Nephron (organoid): ENCODE measurements around the gene PEA15.

ENCODE experiments used
- H3K27ac Mint-ChIP-seq, 3 experiments: 2 replicates each; pipeline ENCODE4 v1.8.0; 2020; ENCODE audit warnings: mixed read lengths in 3 of 3, mild to moderate bottlenecking in 2 of 3, moderate library complexity in 1 of 3
- H3K27me3 Mint-ChIP-seq: 2 replicates; pipeline ENCODE4 v1.8.0; 2021; ENCODE audit warnings: low read depth, mild to moderate bottlenecking, moderate library complexity, mixed read lengths
- H3K36me3 Mint-ChIP-seq: 2 replicates; pipeline ENCODE4 v1.8.0; 2020; ENCODE audit warnings: low read depth, mixed read lengths
- H3K4me1 Mint-ChIP-seq: 2 replicates; pipeline ENCODE4 v1.8.0; 2020; ENCODE audit warnings: mixed read lengths
- H3K4me3 Mint-ChIP-seq, 3 experiments: 2 replicates each; pipeline ENCODE4 v1.8.0; 2020; ENCODE audit warnings: mild to moderate bottlenecking in 3 of 3, mixed read lengths in 3 of 3, moderate library complexity in 2 of 3
- H3K9me3 Mint-ChIP-seq: 2 replicates; pipeline ENCODE4 v1.8.0; 2020; ENCODE audit warnings: mixed read lengths
- CTCF ChIP-seq, 3 experiments: fragments of 200-600 bp; sonication (generic); IDR thresholded peaks; one replicate each; pipeline ENCODE4 v1.5.0; 2021; ENCODE audit warnings: antibody characterized with exemption in 3 of 3; ENCODE audit not compliant: unreplicated experiment in 3 of 3

PEA15 gene

GRCh38 chr1:160226623-160227022 lies 21.4 kb downstream of the PEA15 start:
- Mint-ChIP-seq H3K4me1 (no peaks in the 10 kb centered on the region), H3K9me3 (no peaks in the 10 kb centered on the region), H3K27ac (no peak overlapping the region), H3K36me3 (peaks cover 69% of the 10 kb centered on the region), H3K27me3 (no peaks in the 10 kb centered on the region), H3K4me3 (no peak overlapping the region)
- no peak for TF ChIP-seq CTCF (IDR thresholded peaks at IDR 0.05; ENCODE audit: unreplicated experiment in 3 of 3)

- H3K9me3 Mint-ChIP-seq = no peaks in the 10 kb centered on the region
- no peaks in the 10 kb centered on the region for H3K4me1 Mint-ChIP-seq
- no peak for TF ChIP-seq CTCF (IDR thresholded peaks at IDR 0.05; ENCODE audit: unreplicated experiment in 3 of 3)
- H3K27ac Mint-ChIP-seq = no peak overlapping the region
- no peak overlapping the region for H3K4me3 Mint-ChIP-seq
- no peaks in the 10 kb centered on the region for H3K27me3 Mint-ChIP-seq
- peaks cover 66% of the 10 kb centered on the region for H3K36me3 Mint-ChIP-seq
Measured at GRCh38 chr1:160227034-160227433, 21.9 kb downstream of the PEA15 start.

GRCh38 chr1:160227561-160227960 lies 22.4 kb downstream of the PEA15 start:
- no peak for TF ChIP-seq CTCF (IDR thresholded peaks at IDR 0.05; ENCODE audit: unreplicated experiment in 3 of 3)
- H3K27me3 Mint-ChIP-seq = no peaks in the 10 kb centered on the region
- H3K9me3 Mint-ChIP-seq = no peaks in the 10 kb centered on the region
- H3K4me1 Mint-ChIP-seq = no peaks in the 10 kb centered on the region
- peaks cover 60% of the 10 kb centered on the region for H3K36me3 Mint-ChIP-seq
- H3K4me3 Mint-ChIP-seq = no peak overlapping the region
- H3K27ac Mint-ChIP-seq = no peak overlapping the region

GRCh38 chr1:160228431-160228830 lies 23.2 kb downstream of the PEA15 start:
- Mint-ChIP-seq H3K27me3 (no peaks in the 10 kb centered on the region), H3K27ac (no peak overlapping the region), H3K4me3 (no peak overlapping the region), H3K4me1 (no peaks in the 10 kb centered on the region), H3K9me3 (no peaks in the 10 kb centered on the region), H3K36me3 (peaks cover 57% of the 10 kb centered on the region)
- TF ChIP-seq CTCF (IDR thresholded peaks at IDR 0.05; ENCODE audit: unreplicated experiment in 3 of 3) = no peak

- Mint-ChIP-seq H3K27me3 (no peaks in the 10 kb centered on the region), H3K4me3 (no peak overlapping the region), H3K9me3 (no peaks in the 10 kb centered on the region), H3K4me1 (no peaks in the 10 kb centered on the region), H3K36me3 (peaks cover 73% of the 10 kb centered on the region), H3K27ac (no peak overlapping the region)
- TF ChIP-seq CTCF (IDR thresholded peaks at IDR 0.05; ENCODE audit: unreplicated experiment in 3 of 3) = no peak
Measured at GRCh38 chr1:160232911-160233310, 27.7 kb downstream of the PEA15 start.

GRCh38 chr1:160236806-160237205 lies 31.6 kb downstream of the PEA15 start:
- H3K9me3 Mint-ChIP-seq = no peaks in the 10 kb centered on the region
- no peak overlapping the region for H3K27ac Mint-ChIP-seq
- H3K4me1 Mint-ChIP-seq = no peaks in the 10 kb centered on the region
- no peak for TF ChIP-seq CTCF (IDR thresholded peaks at IDR 0.05; ENCODE audit: unreplicated experiment in 3 of 3)
- H3K27me3 Mint-ChIP-seq = no peaks in the 10 kb centered on the region
- peaks cover 69% of the 10 kb centered on the region for H3K36me3 Mint-ChIP-seq
- no peak overlapping the region for H3K4me3 Mint-ChIP-seq
